ENCODE data around the gene GPRIN1.

GPRIN1 gene

DNA sequence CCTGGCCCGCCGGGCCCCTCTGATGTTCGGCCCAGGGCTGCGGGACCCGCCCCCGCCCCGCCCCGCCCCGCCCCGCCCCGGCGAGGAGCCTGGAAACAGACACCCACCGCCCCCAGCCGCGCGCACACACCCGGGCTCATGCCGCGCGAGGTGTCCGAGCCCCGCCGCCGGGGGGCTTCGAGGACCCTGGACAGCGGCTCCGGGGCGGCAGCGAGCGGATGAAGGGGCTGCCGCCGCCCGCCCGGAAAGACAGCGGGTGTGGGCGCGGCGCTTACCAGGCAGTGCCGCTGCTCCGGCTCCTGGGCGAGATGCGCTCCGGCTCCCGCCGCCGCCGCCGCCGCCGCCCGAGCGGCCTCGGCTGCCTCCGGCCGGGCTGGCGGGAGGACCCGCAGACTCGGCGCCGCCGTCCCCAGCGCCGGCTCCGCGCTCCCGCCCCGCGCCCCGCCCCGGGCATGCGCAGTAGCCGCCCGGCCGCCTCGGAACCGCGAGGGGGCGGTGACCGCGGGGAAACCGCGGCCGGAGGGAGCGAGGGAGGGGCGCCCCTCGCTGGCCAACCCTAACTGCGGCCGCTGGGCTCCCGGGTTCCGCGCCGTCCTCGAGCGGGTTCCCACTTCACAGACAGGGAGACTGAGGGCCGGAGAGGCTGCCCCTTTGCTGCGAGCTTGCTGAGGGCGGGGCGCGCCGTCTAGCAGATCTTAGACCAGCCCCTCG is at the start of gene GPRIN1:
Gene GPRIN1, minus strand, starts transcription at position 433 of the 711 bp plus-strand sequence. CDS start 10,322 bp downstream, outside the sequence.
- in situ Hi-C loops (cut with HindIII; ENCODE audit: low sequenced_read_pairs): loop anchor here (5.0 to 25.0 kb wide), 2 partner anchors 73 to 173 kb away; partner anchors contain the start of genes FAF2 and RNF44

DNA sequence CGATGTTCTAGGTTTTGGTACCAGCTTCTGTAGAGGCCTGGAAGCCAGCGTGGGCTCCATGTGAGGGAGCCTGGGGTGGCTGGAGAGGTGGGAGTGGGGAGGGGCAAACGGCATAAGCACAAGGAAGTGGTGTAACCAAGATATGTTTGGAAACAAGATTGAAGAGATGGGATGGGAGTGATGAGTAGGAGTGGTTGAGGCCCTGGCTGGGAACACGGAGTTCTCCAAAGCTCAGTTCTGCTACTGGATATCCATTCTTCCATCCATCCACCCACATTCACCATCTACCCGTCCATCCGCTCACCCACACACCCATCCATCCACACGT is 49.5 kb upstream of the GPRIN1 start:
- in situ Hi-C loops (cut with HindIII; ENCODE audit: low sequenced_read_pairs): no loop called here

DNA sequence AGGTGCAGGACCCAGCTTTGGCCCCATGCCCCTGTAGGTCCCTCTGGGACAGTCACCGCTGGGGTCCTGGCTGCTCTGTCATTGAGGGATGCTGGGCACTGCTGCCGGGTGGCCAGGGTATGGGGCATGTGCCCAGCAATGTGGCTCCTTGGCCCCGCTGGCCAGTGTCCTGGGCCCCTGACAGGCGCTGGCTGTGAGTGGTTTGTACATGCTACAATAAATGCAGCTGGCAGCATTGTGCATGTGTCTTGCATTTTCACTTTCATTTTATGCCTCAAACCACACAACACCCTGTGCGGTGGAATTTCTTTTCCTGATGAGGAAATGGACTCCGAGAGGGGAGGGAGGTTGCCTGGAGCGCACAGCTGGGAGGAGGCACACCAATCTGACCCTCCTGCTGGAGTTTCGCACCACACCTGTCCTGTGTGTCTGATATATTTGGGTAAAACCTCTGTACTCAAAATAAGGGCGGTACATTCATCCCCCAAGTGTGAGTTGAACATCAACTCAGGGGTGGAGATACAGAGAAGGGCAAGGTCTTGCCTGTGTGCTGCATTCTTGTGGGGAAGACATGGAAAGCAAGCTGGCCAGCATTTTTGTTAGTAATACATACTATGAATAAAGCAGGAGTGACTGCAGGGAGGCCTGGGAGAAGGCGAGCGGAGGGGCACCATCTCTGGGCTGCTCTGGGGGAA is 49.0 kb upstream of the GPRIN1 start:
- in situ Hi-C loops (cut with HindIII; ENCODE audit: low sequenced_read_pairs): no loop called here

DNA sequence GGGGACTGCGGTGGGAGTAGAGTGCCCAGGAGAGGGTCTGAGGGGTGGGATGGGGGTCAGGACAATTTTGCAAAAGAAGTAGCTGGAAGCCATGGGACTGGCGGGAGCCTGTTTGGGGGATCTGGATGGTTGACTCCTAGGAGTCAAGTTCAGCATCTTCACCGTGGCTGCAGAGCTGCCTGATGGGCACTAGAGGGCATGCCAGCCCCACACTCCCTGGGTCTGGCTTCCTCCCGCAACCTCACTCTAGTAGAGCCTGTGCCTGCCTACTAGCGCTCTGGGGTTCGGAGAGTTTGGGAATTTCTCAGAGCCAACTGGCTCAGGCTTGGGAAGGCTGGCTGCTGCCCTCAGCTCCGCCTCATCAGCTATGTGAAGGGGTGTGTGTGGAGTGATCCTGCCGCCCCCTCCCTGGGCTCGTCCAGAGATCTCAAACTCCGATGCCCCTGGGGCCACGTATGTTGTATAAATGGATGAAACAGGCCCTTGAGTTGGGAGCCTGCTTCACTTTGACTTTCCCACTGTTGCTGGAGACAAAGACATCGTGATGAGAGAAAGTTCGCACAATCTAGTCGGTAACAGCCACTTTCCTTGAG is 48.1 kb upstream of the GPRIN1 start:
- in situ Hi-C loops (cut with HindIII; ENCODE audit: low sequenced_read_pairs): no loop called here

DNA sequence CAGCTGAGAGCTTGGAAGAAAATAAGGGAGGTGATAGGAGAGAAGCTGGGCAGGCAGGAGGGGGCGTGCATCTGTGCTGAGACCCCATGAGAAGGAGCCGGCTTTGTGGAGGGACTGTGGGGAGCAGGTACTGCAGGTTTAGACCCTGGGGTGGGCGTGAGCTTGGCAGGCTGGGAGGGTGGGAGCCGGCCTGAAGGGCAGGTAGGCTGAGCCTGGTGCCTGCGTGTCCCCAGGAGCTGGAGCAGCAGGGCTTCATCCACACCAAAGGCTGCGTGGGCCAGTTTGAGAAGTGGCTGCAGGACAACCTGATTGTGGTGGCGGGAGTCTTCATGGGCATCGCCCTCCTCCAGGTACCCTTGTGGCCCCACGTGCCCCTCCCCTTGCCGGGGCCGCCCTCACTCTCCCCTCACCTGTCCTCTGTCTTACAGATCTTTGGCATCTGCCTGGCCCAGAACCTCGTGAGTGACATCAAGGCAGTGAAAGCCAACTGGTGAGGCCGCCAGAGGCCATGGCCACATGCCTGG is 46.6 kb upstream of the GPRIN1 start:
- in situ Hi-C loops (cut with HindIII; ENCODE audit: low sequenced_read_pairs): no loop called here

GRCh38 chr5:176654856-176655255 is 44.9 kb upstream of the GPRIN1 start:
- in situ Hi-C loops (cut with HindIII; ENCODE audit: low sequenced_read_pairs): no loop called here

DNA sequence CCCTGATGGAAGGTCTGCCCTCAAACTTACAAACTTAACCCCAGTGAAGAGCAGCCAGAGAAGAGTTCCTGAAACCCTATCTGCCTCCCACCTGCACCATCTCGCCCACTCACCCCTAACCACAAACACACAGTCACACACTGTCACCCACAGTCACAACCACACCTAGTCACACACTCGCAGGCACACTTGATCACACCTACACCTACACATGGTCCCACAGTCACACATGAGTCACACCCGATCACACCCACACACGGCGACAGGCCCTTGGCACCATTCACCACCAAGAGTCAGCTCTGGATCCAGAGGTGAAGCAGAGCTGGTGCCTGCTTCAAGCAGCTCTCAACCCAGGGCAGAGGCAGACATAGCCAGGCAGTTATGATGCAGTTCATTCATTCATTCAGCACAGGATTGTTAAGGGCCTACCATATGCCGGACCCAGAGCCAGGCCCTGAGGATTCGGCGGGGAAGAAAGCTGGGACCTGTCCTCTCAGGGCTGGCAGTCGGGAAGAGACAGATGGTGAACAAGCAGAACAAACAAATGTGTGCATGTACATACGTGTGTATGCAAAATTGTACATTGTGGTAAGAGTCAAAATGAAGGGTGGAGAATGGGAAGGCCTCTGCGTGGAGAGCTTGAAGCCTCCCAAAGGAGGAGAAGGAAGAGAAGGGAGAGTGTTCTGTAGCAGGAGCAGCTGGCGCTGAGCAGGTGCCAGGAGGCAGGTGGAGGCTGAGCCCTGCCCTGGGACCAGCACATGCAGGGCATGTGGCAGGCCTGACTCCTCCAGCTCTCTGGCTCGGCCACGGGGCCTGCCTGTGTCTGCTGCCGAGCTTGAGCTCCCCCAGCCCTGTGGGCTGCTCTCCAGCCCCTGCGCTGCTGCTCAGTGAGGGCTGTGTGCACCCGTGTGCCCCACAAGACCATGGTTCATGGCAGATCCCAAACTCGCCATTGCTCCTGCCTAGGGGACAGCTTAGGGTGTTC is 43.7 kb upstream of the GPRIN1 start:
- in situ Hi-C loops (cut with HindIII; ENCODE audit: low sequenced_read_pairs): no loop called here

DNA sequence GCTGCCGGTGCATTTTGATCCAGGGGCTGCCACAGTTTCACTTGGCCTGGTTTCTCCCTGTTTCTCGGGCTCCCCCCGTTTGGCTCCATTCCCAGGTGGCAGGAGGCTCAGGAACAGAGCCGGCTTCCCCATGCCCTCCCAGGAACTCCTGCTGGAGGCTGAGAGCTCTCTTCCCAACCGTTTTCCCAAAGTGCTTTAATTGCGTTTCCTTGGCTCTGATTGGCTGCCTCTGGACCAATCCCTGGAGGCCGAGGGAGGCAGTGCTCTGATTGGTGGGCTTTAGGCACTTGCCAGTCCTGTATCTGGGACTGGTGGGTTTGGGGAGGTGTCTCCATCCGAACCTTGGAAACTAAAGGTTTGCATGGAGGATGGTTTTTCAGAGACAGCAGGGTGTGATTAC is 42.2 kb upstream of the GPRIN1 start:
- in situ Hi-C loops (cut with HindIII; ENCODE audit: low sequenced_read_pairs): no loop called here

GRCh38 chr5:176651472-176651980 is 41.6 kb upstream of the GPRIN1 start:
- in situ Hi-C loops (cut with HindIII; ENCODE audit: low sequenced_read_pairs): no loop called here

GRCh38 chr5:176650354-176650884 is 40.5 kb upstream of the GPRIN1 start:
- in situ Hi-C loops (cut with HindIII; ENCODE audit: low sequenced_read_pairs): no loop called here

DNA sequence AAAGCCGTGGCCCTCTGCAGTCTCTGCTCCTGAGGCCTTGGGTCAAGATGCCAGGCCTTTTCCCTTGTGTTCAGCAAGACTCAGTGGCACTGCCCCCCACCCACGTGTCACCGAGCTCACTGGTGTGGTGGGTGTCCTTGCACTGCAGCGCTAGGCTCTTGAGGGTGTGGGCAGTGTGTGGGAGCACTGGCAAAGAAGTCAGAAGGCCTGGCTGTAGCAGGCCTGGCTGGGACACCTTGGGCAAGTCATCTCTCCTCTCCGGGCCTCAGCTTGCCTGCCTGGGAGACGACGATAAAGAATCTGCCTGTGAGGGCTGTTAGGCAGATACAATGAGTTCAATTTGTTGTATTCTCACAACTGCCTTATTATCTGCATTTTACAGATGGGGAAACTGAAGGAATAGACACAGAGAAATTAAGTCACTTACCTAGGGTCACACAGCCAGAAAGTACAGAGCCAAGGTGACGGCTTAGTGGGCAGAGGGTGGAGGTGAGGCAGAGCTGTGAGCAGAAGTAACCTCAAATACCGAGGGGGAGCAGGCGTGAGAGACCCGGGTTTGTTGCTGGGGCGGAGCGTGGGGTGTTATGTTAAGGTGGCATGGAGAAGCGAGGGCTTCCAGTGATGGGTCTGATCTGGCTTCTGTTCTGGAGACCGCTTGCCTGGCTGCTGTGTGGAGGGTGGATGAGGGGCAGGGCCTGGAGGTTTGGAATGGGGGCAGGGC is 38.7 kb upstream of the GPRIN1 start:
- in situ Hi-C loops (cut with HindIII; ENCODE audit: low sequenced_read_pairs): no loop called here

DNA sequence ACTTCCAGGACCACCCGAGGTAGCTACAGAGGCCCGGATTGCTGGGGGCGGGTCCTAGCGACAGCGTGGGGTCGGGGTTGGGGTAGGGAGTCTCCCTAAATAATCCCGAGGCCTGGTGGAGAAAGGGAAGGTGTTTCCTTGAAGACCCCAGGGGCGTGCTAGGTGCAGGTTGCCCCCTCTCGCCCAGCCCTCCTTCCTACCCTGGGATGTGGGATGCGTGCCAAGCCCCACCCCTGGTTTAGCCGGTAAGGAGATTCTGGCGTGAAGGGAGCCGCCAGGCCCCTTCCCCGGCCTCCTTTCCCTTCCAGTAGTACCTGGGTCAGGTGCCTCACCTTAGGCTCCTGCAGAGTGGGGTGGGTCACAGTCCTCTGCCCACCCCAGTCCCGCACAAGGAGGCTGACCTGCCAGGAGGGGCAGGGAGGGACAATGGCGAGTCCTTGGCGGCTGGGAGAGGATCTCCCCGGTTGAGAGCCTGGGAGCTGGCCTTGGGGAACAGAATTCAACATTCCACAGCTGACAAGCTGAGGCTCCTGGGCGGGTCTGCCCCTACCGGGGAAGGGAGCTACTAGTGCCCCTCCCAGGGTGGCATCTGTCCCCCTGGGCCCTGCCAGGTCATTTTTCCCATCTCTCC is 38.0 kb upstream of the GPRIN1 start:
- in situ Hi-C loops (cut with HindIII; ENCODE audit: low sequenced_read_pairs): no loop called here

DNA sequence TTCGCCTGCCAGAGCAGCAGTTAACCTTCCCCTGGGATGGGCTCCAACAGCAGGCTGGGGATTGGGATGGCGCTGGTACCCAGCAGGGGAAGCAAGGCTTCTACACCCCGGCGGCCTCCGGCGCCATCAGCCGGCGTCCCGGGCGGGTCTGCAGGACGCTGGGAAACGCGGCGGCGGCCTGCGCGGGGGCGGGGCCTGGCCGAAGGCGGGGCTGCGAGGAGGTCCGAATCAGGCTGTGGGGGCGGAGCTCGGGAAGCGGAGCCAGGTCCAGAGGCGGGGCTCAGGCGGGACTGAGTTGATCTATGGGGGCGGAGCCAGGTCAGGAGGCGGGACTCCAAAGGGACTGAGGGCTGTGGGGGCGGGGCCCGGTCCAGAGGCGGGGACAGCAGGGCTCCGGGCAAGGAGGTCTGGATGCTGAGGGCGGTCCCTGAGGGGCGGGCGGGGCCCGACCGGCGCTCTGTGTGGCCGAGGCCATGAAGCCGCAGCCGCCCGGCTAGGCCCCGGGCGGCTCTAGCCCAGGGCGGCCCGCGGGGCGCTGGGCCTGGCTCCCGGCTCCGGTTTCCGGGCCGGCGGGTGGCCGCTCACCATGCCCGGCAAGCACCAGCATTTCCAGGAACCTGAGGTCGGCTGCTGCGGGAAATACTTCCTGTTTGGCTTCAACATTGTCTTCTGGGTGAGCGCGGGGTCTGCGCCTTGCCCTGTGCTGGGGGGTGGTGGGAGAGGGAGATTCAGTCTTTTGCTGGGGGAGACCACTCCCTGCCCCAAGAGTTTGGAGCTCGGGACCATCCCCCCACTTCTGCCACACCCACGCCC is 37.3 kb upstream of the GPRIN1 start, which contains the start of gene TSPAN17:
Gene TSPAN17, plus strand, starts transcription at position 455 of the 813 bp plus-strand sequence. Its CDS starts 132 bp downstream, at position 587.
- in situ Hi-C loops (cut with HindIII; ENCODE audit: low sequenced_read_pairs): no loop called here

- in situ Hi-C loops (cut with HindIII; ENCODE audit: low sequenced_read_pairs): no loop called here
Observed at GRCh38 chr5:176646707-176647029, 36.7 kb upstream of the GPRIN1 start.

DNA sequence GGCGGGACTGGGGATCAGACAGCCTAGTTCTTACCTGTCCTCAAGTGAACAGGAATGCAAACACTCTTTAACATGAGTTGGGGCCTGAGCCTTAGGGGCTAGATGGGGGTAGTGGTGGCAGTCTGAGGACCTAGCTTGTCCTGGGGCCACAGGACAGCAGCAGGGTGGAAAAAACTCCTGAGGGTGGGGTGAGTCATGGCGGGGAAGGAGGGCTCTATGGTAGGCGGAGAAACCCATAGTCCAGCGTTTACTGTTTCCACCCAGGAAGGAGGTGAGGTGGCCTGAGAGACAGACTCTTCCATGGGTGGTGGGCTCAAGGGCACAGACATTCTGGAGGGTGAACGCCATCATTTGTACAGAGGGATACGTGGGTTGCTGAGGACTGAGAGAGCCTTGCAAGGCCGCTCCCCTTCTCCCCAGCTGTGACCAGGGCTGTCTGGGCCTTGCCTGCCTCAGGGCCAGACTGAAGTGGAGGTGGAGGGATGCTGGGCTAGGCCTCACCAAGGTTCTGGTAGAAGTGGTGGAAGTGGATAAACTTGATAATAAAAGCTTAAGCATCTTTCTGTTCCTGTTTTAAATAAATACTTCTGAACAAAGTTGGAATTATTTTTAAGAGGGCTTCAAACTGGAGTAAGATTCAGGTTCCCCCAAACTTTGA is 36.2 kb upstream of the GPRIN1 start:
- in situ Hi-C loops (cut with HindIII; ENCODE audit: low sequenced_read_pairs): no loop called here

DNA sequence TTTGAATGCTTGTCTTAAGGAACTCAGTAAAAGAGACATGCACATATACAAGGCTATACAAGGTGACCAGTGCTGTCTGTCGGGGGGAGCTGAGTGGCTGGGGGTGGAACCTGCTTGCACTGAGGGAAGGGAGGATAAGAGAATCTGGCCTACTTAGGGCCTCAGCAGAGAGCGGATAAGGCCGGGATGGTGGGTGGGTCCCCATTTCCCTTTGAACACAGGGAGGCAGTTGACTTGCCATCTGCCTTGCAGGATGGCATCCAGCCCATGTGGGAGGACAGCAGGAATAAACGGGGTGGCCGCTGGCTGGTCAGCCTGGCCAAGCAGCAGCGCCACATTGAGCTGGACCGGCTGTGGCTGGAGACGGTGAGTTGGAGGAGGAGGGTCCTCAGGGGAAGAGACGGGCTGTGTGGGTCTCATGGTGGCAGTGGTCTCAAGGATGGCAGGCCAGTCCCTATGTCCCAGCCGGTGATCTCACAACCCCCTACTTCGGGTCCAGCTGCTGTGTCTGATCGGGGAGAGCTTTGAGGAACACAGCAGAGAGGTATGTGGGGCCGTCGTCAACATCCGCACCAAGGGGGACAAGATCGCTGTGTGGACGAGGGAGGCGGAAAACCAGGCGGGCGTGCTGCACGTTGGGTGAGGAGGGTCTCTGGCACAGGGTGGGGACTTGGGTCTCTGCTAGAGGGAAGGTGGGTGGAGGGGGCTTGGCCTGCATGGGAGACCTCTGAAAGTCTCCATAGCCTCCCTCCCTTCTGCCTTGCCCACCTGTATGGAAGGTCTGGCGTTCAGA is 35.1 kb upstream of the GPRIN1 start:
- in situ Hi-C loops (cut with HindIII; ENCODE audit: low sequenced_read_pairs): no loop called here

DNA sequence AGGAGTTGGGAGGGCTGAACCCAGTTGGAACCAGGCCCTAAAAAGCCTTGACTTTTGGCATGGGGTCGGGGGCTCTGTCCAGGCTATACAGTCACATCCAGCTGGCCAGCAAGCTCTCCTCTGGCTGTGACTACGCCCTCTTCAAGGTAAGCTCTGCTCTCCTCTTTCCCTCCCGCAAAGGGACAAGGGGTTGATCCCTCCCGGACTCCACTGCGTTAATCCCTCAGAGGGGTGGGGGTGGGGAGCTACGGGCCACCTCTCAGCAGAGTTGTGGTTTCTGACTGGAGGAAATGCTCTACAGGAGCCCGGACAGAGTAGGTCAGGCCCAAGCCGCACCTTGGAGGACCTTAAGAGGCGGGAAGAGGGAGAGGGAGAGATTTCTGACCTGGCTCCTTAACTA is 34.3 kb upstream of the GPRIN1 start:
- in situ Hi-C loops (cut with HindIII; ENCODE audit: low sequenced_read_pairs): no loop called here
